Left ventricle myocardium inferior (tissue), 1 donor: ENCODE data around the gene ZNF239. TPM values are rescaled to one million over a fixed set of nuclear protein-coding genes. Genes with fewer than 3 reads are reported as not detected.

Experiments used
- DNase-seq: peaks from one replicate; pipeline ENCODE4 v3.0.0-alpha.2; 2020
- H3K27ac ChIP-seq: fragments of 200-600 bp; replicated peaks from 2 replicates; pipeline ENCODE4 v1.8.0; 2021
- H3K27me3 ChIP-seq: fragments of 200-600 bp; 2 replicates; pipeline ENCODE4 v1.8.0; 2021; ENCODE audit warnings: low read depth
- H3K36me3 ChIP-seq: fragments of 200-600 bp; 2 replicates; pipeline ENCODE4 v1.8.0; 2021
- H3K4me1 ChIP-seq: fragments of 200-600 bp; 2 replicates; pipeline ENCODE4 v1.8.0; 2021
- H3K4me3 ChIP-seq: fragments of 200-600 bp; 2 replicates; pipeline ENCODE4 v1.8.0; 2021; ENCODE audit warnings: mild to moderate bottlenecking, moderate library complexity
- H3K9me3 ChIP-seq: fragments of 200-600 bp; replicated peaks from 2 replicates; pipeline ENCODE4 v1.8.0; 2021
- intact Hi-C: fragments of 100-400 bp; cut with micrococcal nuclease; formaldehyde crosslinking; loops from one replicate; pipeline ENCODE4 v1.11.0; 2022
- total RNA-seq: library from RNA; stranded (reverse); fragmentation: NEBNext Ultra II Directional; extraction: Animal tissue kit (Norgen Biotek cat#: 25700); gene quantifications from one replicate; pipeline ENCODE4 v1.2.1, GENCODE V29; 2021
- TF ChIP-seq, protein P1 (sequence below): fragments of 200-600 bp; IDR thresholded peaks from 2 replicates; pipeline ENCODE4 v1.8.0; 2021; ENCODE audit warnings: antibody characterized with exemption, mild to moderate bottlenecking, borderline replicate concordance
- donor health status: DM: no; HTN: yes; CAD: no; lungs with severe emphysema.

ZNF239 gene
- total RNA-seq, 1 donor from 2014 or later: 1.5 TPM

DNA sequence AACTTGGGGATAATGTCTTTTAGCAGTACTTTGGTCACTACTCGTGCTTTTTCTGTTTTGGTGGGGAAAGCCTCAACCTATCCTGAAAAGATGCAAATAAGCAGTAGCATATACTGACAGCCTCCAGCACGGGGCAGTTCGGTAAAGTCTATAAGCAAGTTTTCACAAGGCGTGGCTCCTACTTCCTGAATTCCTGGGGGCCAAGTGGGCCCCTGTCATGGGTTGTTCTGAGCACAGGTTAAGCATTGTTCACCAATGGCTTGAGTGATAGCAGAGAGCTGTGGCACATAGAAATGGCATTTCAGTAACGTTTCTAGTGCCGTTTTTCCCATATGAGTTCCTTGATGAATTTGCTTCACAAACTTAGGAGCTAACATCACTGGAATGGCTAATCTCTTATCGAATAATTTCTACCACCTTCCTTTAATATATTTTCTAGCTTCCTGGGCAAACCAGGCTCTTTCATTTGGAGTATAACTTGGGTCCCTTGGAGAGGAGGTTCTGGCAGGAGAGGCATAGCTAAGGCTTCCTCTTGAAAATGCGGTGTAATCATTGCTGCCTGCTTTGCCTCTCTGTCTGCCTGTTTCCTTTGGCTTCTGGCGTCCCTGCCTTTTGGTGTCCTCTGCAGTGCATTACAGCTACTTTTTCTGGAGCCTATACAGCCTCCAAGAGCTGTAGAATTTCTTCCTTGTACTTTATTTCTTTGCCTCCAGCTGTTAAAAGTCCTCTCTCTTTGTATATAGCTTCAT is 11.7 kb upstream of the ZNF239 start:
- H3K4me3 ChIP-seq: no peak overlapping the region
- H3K27ac ChIP-seq: no peak overlapping the region
- H3K36me3 ChIP-seq: no peaks in the 10 kb centered on the region
- H3K9me3 ChIP-seq: peaks cover 2% of the 10 kb centered on the region
- H3K27me3 ChIP-seq: peaks cover 6% of the 10 kb centered on the region
- TF ChIP-seq, protein P1, sequence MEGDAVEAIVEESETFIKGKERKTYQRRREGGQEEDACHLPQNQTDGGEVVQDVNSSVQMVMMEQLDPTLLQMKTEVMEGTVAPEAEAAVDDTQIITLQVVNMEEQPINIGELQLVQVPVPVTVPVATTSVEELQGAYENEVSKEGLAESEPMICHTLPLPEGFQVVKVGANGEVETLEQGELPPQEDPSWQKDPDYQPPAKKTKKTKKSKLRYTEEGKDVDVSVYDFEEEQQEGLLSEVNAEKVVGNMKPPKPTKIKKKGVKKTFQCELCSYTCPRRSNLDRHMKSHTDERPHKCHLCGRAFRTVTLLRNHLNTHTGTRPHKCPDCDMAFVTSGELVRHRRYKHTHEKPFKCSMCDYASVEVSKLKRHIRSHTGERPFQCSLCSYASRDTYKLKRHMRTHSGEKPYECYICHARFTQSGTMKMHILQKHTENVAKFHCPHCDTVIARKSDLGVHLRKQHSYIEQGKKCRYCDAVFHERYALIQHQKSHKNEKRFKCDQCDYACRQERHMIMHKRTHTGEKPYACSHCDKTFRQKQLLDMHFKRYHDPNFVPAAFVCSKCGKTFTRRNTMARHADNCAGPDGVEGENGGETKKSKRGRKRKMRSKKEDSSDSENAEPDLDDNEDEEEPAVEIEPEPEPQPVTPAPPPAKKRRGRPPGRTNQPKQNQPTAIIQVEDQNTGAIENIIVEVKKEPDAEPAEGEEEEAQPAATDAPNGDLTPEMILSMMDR: no peak
- no peaks in the 10 kb centered on the region for H3K4me1 ChIP-seq
- no peak for DNase-seq
- intact Hi-C loops: no loop called here

DNA sequence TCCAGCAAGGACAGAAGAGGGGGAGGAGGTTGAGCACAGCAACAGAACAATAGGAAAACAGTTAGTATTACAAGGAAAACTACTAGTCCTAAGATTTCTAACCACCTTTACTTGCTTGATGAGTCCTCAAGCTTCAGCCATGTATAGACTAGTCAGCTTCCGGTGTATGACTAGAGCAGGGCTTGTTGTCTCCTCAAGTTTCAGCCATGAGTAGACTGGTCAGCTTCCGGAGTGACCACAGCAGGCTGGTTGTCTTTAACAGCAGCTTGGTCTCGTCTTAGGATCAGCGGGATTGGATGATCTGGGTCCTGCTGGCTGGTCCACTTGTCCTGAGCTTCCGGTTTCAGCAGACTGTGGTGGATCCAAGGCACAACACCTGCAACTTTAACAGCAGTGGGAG is 10.6 kb upstream of the ZNF239 start:
- intact Hi-C loops: no loop called here
- Histone ChIP-seq H3K36me3 (no peaks in the 10 kb centered on the region), H3K27me3 (peaks cover 3% of the 10 kb centered on the region), H3K4me3 (no peak overlapping the region), H3K4me1 (no peaks in the 10 kb centered on the region), H3K9me3 (no peaks in the 10 kb centered on the region), H3K27ac (no peak overlapping the region)
- TF ChIP-seq, protein P1: no peak
- DNase-seq: no peak

DNA sequence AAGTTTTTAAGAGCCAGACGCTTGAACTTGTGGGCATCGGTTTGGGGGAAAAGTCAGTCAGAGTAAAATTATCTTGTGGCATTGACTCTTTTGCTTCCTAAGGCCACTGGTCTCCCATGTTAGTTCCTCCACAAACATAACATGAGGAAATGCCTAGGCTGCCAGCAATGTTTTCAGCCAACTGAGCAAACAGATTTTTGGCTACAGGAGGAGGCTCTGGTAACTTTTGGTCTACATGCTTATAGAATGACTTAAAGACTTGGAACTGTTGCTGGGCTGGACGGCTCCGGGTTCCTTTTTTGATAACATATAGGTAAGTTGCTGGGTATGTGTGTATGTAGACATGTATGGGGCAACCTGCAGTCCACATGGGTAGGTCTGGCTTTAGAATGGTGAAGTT is 9.6 kb upstream of the ZNF239 start:
- no peaks in the 10 kb centered on the region for H3K9me3 ChIP-seq
- no peak overlapping the region for H3K27ac ChIP-seq
- H3K36me3 ChIP-seq: no peaks in the 10 kb centered on the region
- intact Hi-C loops: no loop called here
- TF ChIP-seq, protein P1: no peak
- H3K27me3 ChIP-seq: peaks cover 3% of the 10 kb centered on the region
- no peak for DNase-seq
- no peaks in the 10 kb centered on the region for H3K4me1 ChIP-seq
- no peak overlapping the region for H3K4me3 ChIP-seq

DNA sequence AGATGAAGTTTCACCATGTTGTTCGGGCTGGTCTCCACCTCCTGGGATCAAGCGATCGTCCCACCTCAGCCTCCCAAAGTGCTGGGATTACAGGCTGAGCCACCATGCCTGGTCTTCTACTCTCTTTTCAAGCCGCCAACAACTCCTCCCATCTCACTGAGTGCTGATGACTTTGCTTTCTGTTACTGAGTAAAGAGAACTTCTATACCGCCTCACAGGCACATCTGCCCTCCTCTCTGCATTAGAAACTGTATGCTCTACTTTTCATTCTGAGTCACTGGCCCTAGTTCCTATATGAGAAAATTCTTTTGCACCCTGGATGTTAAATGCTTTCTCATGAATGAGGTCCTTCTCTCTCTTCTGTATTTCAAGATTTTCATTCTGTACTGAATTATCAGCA is 2.2 kb upstream of the ZNF239 start:
- peaks cover 22% of the 10 kb centered on the region for H3K4me1 ChIP-seq
- TF ChIP-seq, protein P1: no peak
- no peak overlapping the region for H3K27ac ChIP-seq
- H3K4me3 ChIP-seq: no peak overlapping the region
- H3K9me3 ChIP-seq: no peaks in the 10 kb centered on the region
- intact Hi-C loops: no loop called here
- no peaks in the 10 kb centered on the region for H3K27me3 ChIP-seq
- H3K36me3 ChIP-seq: no peaks in the 10 kb centered on the region
- no peak for DNase-seq

DNA sequence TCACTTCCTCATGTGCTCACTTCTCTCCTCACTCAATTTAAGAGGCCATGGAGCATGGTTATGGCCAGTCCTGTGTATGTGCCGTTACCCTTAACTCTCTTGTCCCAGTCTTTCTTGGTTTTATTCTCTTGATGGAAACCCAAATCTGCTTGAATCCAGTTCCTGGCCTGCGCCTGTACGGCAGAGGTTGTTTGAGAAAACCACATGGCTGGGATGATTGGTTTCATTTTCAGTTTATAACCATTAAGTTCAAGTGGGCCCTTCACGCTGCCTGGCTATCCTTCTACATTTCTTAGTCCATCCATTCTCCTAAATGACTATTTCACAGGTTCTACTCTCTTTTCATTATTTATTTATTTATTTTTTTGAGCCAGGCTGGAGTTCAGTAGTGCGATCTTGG is 1.6 kb upstream of the ZNF239 start:
- H3K27ac ChIP-seq: no peak overlapping the region
- TF ChIP-seq, protein P1: no peak
- intact Hi-C loops: no loop called here

More for the DNA sequence above, 1.6 kb upstream of the ZNF239 start:
- H3K4me1 ChIP-seq: peaks cover 22% of the 10 kb centered on the region
- no peaks in the 10 kb centered on the region for H3K9me3 ChIP-seq
- DNase-seq: no peak
- H3K4me3 ChIP-seq: no peak overlapping the region
- no peaks in the 10 kb centered on the region for H3K36me3 ChIP-seq
- H3K27me3 ChIP-seq: no peaks in the 10 kb centered on the region
